Measurements from ENCODE around the gene EMILIN2.

The EMILIN2 gene

DNA sequence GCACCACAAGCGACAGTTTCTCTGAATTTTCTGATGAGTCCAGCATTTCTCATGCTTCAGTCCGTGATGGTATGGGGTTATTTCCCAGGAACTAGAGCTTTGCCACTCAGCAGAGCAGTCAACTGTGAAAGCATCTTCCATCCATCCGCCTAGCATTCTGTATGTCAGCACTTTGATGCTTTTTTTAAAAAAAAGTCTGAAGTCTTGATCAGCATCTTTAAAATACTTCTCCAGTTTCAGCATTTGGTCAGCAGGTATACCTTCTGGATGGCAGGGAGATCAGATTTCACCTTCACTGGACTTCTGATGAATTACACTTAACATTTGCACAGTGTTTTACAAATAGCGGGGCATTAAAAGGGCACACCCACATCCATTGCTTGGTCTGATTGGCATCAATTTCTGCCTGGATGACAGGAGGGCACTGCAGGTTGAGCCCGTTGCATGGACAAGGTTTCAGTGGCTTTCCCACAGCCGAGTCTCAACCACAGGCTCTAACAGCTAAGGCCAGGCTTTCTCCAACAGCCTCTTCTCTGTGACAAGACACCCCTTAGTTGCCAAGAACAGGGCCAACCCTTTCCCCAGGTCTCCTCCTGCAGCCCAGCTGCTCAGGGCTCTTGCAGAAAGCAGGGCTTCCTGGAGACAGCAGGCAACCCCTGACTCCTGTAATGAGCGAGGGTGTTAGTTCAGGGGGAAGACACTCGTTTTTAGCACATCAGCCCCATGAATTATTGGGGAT, 54.0 kb downstream of the EMILIN2 start:
- no peak for DNase-seq (ENCODE audit: low read depth, low spot score)

- no peak for DNase-seq (ENCODE audit: low read depth, low spot score)
These were observed 54.7 kb downstream of the EMILIN2 start for GRCh38 chr18:2901423-2901985.

GRCh38 chr18:2902327-2902726, 55.5 kb downstream of the EMILIN2 start:
- DNase-seq (ENCODE audit: low read depth, low spot score): no peak

DNA sequence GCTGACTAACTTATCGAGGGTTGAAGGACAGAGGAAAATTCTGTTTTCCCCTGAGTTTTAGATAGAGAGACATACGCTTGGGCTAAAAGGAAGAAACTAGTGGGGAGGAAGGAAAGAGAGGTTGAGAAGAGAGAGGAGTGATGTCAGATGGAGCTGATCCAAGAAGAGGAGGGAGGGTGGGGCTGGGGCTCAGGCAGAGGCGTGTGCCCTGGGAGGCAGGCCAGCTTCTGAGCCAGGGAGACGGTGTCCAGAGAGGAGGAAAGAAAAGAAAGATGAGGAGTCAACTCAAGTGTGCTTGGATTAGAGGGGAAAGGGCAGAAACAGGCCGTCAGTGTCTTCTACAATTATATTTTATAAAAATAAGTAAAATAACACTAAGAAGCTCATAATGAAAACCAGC, 56.2 kb downstream of the EMILIN2 start:
- no peak for DNase-seq (ENCODE audit: low read depth, low spot score)

GRCh38 chr18:2905854-2906703, 59.3 kb downstream of the EMILIN2 start:
- no peak for DNase-seq (ENCODE audit: low read depth, low spot score)

DNA sequence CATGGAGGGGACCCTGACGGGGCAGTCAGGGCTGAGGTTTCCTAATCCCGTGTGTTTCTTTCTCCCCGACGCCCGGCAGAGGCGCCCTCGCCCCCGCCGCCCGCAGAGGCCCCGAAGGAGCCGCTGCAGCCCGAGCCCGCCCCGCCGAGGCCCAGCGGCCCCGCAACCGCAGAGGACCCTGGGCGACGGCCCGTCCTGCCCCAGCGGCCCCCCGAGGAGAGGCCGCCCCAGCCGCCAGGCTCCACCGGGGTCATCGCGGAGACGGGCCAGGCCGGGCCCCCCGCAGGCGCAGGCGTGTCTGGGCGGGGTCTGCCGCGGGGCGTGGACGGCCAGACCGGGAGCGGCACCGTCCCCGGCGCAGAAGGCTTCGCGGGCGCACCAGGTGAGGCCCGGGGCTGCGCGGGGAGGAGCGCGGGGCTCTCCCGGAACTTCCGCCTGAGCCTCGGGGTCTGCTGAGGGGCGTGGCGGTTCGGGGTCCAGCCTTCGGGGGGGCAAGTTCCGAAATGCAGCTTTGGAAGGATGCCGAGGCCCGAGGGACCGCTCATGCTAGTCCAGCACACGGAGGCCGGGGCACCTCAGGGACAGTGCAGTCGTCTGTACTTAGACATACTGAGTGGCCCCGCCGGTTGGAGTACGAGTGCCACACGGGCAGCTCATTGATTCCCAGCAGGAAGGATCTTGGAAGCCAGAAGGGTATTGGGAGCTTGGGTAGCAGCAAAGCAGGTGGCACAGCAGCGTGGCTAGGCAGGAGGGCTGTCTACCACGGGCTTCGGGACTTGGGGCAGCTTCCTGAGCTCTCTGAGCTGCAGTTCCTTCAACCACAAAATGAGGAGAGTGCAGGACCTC, 60.1 kb downstream of the EMILIN2 start:
- no peak for DNase-seq (ENCODE audit: low read depth, low spot score)

GRCh38 chr18:2907550-2908135, 60.8 kb downstream of the EMILIN2 start:
- no peak for DNase-seq (ENCODE audit: low read depth, low spot score)

DNA sequence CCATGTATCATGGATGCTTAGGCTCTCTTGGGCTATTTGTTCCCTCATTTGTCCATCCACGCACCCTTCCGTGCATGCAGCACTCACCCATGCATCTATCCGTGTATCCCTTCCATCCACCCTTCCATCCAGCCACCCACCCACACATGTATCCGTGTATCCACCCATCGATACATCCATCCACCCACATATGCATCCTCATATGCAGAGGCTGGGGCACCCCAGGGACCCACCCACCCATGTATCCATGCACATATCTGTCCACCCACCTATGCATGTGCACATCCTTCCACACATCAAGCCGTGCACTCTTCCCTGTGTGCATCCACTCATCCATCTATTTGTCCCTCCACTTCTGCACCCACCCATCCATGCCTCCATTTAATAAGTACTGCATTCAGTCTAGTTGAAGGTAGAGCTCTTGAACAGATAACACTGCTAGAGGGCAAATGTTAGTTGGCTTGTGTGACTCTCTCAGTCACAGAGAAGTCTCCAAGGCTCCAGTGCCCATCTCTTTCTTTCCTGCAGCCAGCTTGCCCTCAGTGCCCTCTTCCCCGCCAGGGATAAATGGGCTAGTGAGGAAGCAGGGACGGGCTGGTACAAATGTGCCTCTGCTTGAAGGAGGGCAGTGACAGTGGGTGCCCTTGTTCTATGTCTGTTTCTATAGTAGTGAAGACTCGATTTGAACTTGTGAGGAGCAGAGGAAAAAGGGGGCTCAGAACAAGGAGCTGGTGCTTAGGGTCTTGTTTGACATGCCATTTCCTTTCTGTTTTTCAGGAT, 61.5 kb downstream of the EMILIN2 start:
- DNase-seq (ENCODE audit: low read depth, low spot score): no peak

GRCh38 chr18:2908946-2909335, 62.1 kb downstream of the EMILIN2 start:
- DNase-seq (ENCODE audit: low read depth, low spot score): no peak

DNA sequence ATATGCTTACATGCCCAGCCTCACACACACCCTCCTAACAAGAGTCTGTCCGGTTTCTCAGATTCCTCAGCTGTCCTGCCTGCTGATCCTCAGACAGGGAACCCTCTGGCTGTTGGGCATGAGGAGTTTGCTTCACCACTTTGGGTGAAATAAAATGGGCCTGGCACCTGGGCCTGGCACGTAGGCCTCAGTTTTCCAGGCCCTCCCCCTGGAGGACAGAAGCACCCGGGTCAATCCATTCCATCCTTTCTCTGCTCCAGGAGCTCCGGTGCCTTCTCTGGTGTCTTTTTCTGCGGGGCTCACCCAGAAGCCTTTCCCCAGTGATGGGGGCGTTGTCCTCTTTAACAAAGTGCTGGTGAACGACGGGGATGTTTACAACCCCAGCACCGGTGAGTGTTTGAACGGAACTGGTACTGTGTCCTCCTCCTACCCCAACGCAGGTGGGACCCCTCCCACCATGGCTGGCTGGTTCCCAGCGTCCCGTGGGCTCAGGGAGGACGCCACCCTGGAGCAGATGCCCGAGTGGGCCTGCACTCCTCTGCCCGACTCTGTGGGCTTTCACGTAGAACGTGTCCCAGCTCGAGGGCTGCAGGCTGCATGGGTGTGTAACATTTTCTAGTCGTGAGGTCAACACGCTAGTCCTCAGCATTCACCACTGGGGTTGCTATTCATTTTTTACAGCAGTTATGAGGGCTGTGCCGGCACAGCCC, 62.8 kb downstream of the EMILIN2 start:
- DNase-seq (ENCODE audit: low read depth, low spot score): no peak

DNA sequence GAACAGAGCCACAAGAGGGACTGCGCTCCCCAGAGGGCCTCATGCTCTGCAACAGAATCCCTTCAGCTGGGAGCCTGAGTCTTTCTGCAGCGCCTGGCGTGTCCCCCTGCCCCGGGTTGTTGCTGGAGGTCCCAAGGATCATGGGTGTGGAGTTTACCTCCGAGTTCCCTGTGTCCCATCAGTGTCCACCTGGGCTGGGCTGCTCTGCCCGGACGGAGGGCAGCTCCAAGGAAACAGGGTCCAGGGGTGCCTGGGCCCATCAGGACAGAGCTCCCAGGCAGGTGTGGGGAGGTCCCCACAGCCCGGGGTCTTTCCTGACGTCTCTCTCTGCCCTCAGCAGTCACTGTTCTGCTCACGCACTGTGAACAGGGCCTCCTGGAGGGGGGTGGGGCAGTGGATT, 63.5 kb downstream of the EMILIN2 start:
- no peak for DNase-seq (ENCODE audit: low read depth, low spot score)

DNA sequence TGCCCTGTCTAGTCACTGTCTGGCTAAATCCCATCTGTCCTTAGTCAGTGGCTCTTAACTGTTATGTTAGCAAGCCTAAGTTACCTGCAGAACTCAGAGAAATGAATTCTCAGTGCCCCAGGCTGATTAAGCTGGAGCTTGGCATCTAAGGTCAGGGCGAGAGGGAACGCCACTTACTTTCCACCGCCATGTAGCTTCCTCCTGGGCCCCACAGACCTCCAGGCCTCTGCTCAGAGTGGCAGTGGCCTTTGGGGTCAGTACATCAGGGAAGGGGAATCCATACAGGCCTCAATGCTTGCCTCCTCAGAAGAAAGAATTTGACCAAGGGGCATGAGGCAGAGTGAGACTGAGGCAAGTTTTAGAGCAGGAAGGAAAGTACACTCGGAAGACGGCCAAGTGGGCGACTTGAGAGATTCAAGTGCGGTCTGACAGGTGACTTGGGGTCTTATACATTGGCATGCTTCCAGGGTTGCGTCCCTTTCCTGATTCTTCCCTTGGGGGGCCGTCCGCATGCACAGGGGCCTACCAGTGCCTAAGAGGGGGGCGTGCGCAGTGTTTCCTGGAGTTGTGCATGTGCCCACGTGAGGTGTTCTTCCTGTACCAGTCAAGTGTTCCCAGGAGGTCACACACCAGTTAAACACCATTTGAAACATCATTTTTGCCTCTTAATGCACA, 64.1 kb downstream of the EMILIN2 start:
- no peak for DNase-seq (ENCODE audit: low read depth, low spot score)

DNA sequence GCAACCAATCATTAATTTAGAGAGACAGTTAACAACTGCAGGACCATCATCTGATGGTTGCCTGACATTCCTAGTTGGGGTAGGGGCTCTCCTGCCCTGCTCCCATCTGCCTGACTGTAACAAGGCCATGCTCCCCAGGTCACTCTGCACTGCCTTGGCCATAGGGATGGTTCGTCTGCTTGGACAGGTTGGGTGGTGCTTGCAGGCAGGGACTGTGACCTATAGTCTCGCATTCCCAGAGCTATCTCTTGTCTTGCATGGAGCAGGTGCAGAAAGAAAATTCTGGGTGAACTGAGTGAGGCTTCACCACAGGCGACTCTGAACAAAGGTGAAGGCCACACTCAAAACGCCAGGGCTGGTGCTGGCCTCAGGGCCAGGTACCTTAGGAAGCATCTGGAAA, 64.7 kb downstream of the EMILIN2 start:
- no peak for DNase-seq (ENCODE audit: low read depth, low spot score)

DNA sequence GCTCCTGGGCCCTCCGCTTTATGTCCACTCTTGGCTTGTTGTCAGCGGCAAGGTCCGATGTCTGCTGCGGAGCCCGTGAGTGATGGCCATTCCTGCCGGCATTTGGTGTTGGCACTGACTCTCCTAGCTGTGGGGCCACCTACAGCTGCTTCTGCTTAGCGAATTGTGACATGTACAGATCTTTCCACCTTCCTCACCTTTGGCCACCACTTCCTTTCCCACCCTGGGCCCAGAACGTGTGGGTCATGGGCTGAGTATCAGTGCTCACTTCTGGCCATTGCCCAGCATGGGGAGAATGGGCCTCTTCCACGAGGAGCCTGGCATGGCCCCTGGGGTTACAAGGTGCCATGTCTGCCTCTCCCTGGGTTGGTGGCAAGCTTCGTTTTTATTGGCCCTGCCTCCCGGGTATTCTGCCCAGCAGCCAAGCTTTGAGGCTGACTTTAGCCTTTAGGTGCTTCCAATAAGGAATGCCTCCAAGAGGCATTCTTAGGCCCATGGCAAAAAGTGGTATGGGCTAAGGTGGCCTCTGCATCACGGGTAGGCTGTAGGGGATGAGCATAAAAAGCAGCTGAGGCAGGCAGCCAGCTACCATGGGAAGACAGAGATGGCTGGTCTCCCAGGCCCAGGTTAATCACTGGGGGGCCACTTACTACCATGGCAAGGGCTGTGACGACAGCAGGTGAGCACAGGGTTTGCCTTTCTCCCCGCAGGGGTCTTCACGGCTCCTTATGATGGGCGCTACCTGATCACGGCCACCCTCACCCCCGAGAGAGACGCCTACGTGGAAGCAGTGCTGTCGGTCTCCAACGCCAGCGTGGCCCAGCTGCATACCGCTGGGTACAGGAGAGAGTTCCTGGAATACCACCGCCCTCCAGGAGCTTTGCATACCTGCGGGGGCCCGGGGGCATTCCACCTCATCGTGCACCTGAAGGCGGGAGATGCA, 65.8 kb downstream of the EMILIN2 start:
- DNase-seq (ENCODE audit: low read depth, low spot score): no peak

- no peak for DNase-seq (ENCODE audit: low read depth, low spot score)
These were observed 66.7 kb downstream of the EMILIN2 start for GRCh38 chr18:2913398-2914005.

DNA sequence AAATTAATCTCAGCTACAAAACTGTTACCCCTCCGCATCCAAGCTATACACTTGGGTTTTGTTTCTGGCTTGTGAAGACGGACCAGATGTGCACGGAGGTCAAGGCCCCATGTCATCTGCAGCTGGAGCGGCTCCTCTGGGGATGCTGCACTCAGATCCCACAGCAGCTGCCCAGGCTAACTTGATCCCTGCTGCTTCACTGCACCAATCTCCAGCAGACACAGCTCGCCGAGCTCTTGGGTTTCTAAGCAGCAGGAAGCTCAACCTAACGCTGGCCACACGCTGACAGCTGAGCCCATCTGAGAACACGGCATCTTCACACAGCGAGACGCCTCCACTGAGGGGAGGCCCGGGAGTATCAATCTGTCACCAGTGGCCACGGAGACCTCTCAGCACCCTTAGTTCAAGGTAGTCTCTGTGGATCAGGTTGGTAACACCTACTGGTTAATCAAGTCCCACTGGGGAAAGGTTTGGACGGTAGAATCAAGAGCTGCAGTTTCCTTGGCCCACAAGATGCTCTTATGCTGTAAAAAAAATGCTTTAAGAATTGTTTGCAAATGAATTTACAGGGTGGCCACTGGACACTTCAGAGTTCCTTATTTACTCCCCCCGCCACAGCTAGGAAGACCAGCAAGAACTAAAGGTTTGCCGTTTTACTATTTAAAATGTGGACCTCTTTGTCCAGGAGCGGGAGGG, 67.5 kb downstream of the EMILIN2 start:
- no peak for DNase-seq (ENCODE audit: low read depth, low spot score)

GRCh38 chr18:2914881-2915240, 68.1 kb downstream of the EMILIN2 start:
- no peak for DNase-seq (ENCODE audit: low read depth, low spot score)
